ENCODE measurements around the gene ABLIM2. TPM values are rescaled to one million over a fixed set of nuclear protein-coding genes. Genes with fewer than 3 reads are reported as not detected.

Gene ABLIM2
- polyA plus RNA-seq, 2 of the 4 experiments (the other 2 are of a cell fraction), result 0.21 to 0.40 TPM

DNA sequence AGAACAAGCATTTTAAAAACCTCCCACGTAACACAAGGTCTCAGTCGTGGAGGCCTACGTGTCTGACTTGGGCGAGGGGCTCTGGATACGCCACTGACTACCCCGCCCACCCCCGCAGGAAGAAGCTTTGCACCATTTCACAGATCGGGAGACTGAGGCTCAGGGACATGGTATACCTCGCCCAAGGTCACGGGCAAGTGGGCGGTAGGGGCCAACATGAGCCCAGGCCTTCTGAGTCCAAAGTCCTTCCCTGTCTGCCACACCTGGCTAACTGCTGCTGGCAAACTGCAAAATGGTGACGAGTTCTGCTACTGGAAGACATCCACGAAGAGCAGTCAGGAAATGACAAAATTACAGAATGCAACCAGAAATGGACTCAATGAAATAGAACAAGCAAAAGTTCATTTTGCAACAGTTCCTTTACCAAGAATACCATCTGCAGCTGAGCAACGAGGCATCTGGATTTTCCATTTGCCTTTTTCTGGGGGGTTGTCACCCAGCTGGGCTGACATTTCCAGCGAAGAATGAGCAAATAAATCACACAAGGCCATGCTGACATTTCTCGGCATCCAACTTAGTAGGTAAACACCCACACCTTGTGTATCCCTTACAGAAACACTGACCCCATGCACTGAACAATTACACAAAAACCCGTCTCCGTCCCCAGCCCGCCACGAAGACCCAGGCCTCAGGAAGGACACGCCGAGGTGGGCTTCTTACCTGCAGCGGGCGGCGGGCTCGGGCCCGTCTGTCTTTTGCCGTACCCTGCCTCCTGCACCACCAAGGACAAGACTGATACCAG is 148.7 kb downstream of the ABLIM2 start:
- ChIA-PET POLR2A (no interaction called here), CTCF (interaction anchor here (1.0 kb wide), 2 partner anchors 13 to 22 kb away, joined by 3 read pairs; no protein-coding TSS in a partner anchor)
- DNase-seq (ENCODE audit: low read depth in 1 of 2, low spot score in 1 of 2) (no peak), ATAC-seq (no peak), FAIRE-seq (no peak)
- Histone ChIP-seq H3K27ac (no peak overlapping the region), H3K4me3 (no peak overlapping the region), H3K4me1 (no peaks in the 10 kb centered on the region), H3K4me2 (no peak overlapping the region), H3K9me3 (no peaks in the 10 kb centered on the region)
- TF ChIP-seq NR3C1 (IDR thresholded peaks at IDR 0.05) (no peak), NFE2L2 (conservative IDR thresholded peaks at IDR 0.05; ENCODE audit: low read length) (no peak), GATA3 (IDR thresholded peaks at IDR 0.05; ENCODE audit: borderline replicate concordance) (no peak), FOSL2 (IDR thresholded peaks at IDR 0.05) (no peak), FOSL2 (CRISPR knock-in tag; IDR thresholded peaks at IDR 0.05) (no peak), MAZ (IDR thresholded peaks at IDR 0.05; ENCODE audit: borderline replicate concordance, low read depth, low read length) (no peak), ZFP36 (IDR thresholded peaks at IDR 0.05; ENCODE audit: borderline replicate concordance, partially characterized antibody) (no peak), SREBF2 (IDR thresholded peaks at IDR 0.05) (no peak), BHLHE40 (IDR thresholded peaks at IDR 0.05; ENCODE audit: low read depth, low read length) (no peak)
- TF ChIP-seq, protein P1, sequence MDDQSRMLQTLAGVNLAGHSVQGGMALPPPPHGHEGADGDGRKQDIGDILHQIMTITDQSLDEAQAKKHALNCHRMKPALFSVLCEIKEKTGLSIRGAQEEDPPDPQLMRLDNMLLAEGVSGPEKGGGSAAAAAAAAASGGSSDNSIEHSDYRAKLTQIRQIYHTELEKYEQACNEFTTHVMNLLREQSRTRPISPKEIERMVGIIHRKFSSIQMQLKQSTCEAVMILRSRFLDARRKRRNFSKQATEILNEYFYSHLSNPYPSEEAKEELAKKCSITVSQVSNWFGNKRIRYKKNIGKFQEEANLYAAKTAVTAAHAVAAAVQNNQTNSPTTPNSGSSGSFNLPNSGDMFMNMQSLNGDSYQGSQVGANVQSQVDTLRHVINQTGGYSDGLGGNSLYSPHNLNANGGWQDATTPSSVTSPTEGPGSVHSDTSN (IDR thresholded peaks at IDR 0.05), result no peak
- TF ChIP-seq, protein P2, sequence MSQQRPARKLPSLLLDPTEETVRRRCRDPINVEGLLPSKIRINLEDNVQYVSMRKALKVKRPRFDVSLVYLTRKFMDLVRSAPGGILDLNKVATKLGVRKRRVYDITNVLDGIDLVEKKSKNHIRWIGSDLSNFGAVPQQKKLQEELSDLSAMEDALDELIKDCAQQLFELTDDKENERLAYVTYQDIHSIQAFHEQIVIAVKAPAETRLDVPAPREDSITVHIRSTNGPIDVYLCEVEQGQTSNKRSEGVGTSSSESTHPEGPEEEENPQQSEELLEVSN (IDR thresholded peaks at IDR 0.05; ENCODE audit: borderline replicate concordance, low read depth), result no peak
- TF ChIP-seq, protein P3, sequence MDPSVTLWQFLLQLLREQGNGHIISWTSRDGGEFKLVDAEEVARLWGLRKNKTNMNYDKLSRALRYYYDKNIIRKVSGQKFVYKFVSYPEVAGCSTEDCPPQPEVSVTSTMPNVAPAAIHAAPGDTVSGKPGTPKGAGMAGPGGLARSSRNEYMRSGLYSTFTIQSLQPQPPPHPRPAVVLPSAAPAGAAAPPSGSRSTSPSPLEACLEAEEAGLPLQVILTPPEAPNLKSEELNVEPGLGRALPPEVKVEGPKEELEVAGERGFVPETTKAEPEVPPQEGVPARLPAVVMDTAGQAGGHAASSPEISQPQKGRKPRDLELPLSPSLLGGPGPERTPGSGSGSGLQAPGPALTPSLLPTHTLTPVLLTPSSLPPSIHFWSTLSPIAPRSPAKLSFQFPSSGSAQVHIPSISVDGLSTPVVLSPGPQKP (IDR thresholded peaks at IDR 0.05; ENCODE audit: low read depth, low read length), result no peak
- WGBS (ENCODE audit: missing lambda C conversion rate), result 82% methylated on average over 20 of the region's 28 CpGs

DNA sequence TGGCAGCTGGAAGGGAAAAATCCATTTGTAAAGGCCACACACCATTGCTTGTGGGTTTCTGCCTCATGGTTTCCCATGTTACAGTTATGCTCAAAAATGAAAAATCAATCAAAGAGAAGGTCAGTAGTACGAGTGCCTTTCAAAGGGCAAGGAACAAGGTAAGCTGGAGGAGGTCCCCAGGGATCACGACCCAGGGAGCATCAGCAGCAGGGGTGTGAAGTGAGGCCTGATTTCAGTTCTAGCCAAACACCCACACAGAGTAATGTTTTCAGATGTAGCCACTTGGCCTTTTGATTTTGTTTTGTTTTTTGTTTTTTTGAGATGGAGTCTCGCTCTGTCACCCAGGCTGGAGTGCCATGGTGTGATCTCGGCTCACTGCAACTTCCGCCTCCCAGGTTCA is 149.5 kb downstream of the ABLIM2 start:
- DNase-seq (ENCODE audit: low read depth in 1 of 2, low spot score in 1 of 2) (no peak), FAIRE-seq (no peak), ATAC-seq (no peak)
- WGBS (ENCODE audit: missing lambda C conversion rate), result 75% methylated on average over 5 of the region's 5 CpGs
- no peak for TF ChIP-seq KDM1A (IDR thresholded peaks at IDR 0.05; ENCODE audit: low read depth)
- no peak overlapping the region for H3K27ac ChIP-seq
- no peak overlapping the region for H3K4me2 ChIP-seq
- H3K9me3 ChIP-seq, result no peaks in the 10 kb centered on the region
- ChIA-PET CTCF (interaction anchor here (1.0 kb wide), 1 partner anchor 22 kb away, joined by 3 read pairs; no protein-coding TSS in a partner anchor), POLR2A (no interaction called here)
- H3K4me3 ChIP-seq, result no peak overlapping the region
- H3K4me1 ChIP-seq, result no peaks in the 10 kb centered on the region

DNA sequence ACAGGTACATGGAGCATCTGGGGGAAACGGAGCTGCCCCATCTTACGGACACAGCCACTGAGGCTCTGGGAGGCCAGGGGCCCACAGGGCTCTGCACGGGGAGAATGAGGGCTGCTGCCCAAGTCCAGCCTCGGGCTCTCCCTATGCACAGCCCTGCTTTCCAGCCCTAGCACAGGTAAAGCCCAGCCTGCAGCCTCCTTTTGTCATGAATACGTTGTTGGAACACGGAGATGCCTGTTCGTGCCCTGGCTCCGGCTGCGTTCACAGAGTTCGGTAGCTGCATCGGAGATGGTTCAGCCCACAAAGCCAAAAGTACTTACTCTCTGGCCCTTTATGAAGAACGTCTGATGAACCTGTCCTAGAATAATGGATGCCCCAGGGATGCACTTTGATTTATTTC is 150.2 kb downstream of the ABLIM2 start:
- no peaks in the 10 kb centered on the region for H3K9me3 ChIP-seq
- WGBS (ENCODE audit: missing lambda C conversion rate), result 64% methylated on average over 5 of the region's 12 CpGs
- ATAC-seq (no peak), FAIRE-seq (no peak), DNase-seq (ENCODE audit: low read depth in 1 of 2, low spot score in 1 of 2) (no peak)
- no peak overlapping the region for H3K27ac ChIP-seq
- TF ChIP-seq JUNB (IDR thresholded peaks at IDR 0.05) (no peak), KDM5A (IDR thresholded peaks at IDR 0.05) (no peak), FOSB (CRISPR knock-in tag; IDR thresholded peaks at IDR 0.05) (no peak), KDM1A (IDR thresholded peaks at IDR 0.05; ENCODE audit: low read depth) (no peak), RFX5 (IDR thresholded peaks at IDR 0.05) (no peak), ZNF302 (CRISPR knock-in tag; IDR thresholded peaks at IDR 0.05) (no peak), NFE2L2 (conservative IDR thresholded peaks at IDR 0.05; ENCODE audit: low read length) (no peak), MYC (IDR thresholded peaks at IDR 0.05; ENCODE audit: borderline replicate concordance, low read length) (no peak), PHF8 (IDR thresholded peaks at IDR 0.05; ENCODE audit: borderline replicate concordance, low read depth) (no peak), CBX2 (IDR thresholded peaks at IDR 0.05; ENCODE audit: borderline replicate concordance, low read depth) (no peak), ZFP36 (IDR thresholded peaks at IDR 0.05; ENCODE audit: borderline replicate concordance, partially characterized antibody) (no peak)
- TF ChIP-seq, protein P3 (IDR thresholded peaks at IDR 0.05; ENCODE audit: low read depth, low read length), result no peak
- TF ChIP-seq, protein P4, sequence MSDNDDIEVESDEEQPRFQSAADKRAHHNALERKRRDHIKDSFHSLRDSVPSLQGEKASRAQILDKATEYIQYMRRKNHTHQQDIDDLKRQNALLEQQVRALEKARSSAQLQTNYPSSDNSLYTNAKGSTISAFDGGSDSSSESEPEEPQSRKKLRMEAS (IDR thresholded peaks at IDR 0.05), result no peak
- TF ChIP-seq, protein P5, sequence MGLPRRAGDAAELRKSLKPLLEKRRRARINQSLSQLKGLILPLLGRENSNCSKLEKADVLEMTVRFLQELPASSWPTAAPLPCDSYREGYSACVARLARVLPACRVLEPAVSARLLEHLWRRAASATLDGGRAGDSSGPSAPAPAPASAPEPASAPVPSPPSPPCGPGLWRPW (IDR thresholded peaks at IDR 0.05), result no peak
- ChIA-PET POLR2A (no interaction called here), CTCF (interaction anchor here (1.6 kb wide), 1 partner anchor 7 kb away, joined by 5 read pairs; no protein-coding TSS in a partner anchor)
- no peaks in the 10 kb centered on the region for H3K4me1 ChIP-seq
- no peak overlapping the region for H3K4me3 ChIP-seq
- no peak overlapping the region for H3K4me2 ChIP-seq
